Tibial artery (tissue), 4 donors: ENCODE results near the gene FXYD1.

Source experiments
- DNase-seq, 2 donors: peaks; one replicate each; pipeline ENCODE4 v3.0.0-alpha.2; 2019
- H3K27ac ChIP-seq, 2 donors: fragments of 200-600 bp; sonication (generic) in 1 of 2; 1 replicate in 1 of 2; 2 replicates in 1 of 2; pipeline ENCODE4 v1.5.1; 2018 to 2019; ENCODE audit warnings: mild to moderate bottlenecking in 1 of 2
- H3K27me3 ChIP-seq, 2 donors: fragments of 200-600 bp; sonication (generic) in 1 of 2; one replicate each; pipeline versions ENCODE4 v1.5.1 to v1.6.0; 2016 to 2019
- H3K36me3 ChIP-seq, 3 donors: fragments of 200-600 bp; sonication (generic) in 2 of 3; one replicate each; pipeline ENCODE4 v1.5.1; 2016 to 2019; ENCODE audit warnings: mild to moderate bottlenecking in 2 of 3
- H3K4me1 ChIP-seq, 4 donors: fragments of 200-600 bp; sonication (generic) in 2 of 4; 1 replicate in 3 of 4; 2 replicates in 1 of 4; pipeline ENCODE4 v1.5.1; 2016 to 2019
- H3K4me3 ChIP-seq, 2 donors: fragments of 200-600 bp; sonication (generic) in 1 of 2; 1 replicate in 1 of 2; 2 replicates in 1 of 2; pipeline ENCODE4 v1.5.1; 2018 to 2019; ENCODE audit warnings: mild to moderate bottlenecking in 2 of 2
- H3K9me3 ChIP-seq, 3 donors: fragments of 200-600 bp; sonication (generic) in 1 of 3; one replicate each; pipeline ENCODE4 v1.5.1; 2016 to 2019
- CTCF ChIP-seq, 2 experiments: fragments of 200-600 bp in 1 of 2; fragments of 450-650 bp in 1 of 2; IDR thresholded peaks; one replicate each; pipeline ENCODE4 v1.5.1; 2017 to 2019; ENCODE audit warnings: antibody characterized with exemption in 2 of 2, mild to moderate bottlenecking in 1 of 2, moderate library complexity in 1 of 2
- intact Hi-C: fragments of 100-400 bp; cut with DNase I; formaldehyde crosslinking; loops from one replicate; pipeline ENCODE4 v1.15.0; 2023; ENCODE audit warnings: low total_unique reads

Gene FXYD1

DNA sequence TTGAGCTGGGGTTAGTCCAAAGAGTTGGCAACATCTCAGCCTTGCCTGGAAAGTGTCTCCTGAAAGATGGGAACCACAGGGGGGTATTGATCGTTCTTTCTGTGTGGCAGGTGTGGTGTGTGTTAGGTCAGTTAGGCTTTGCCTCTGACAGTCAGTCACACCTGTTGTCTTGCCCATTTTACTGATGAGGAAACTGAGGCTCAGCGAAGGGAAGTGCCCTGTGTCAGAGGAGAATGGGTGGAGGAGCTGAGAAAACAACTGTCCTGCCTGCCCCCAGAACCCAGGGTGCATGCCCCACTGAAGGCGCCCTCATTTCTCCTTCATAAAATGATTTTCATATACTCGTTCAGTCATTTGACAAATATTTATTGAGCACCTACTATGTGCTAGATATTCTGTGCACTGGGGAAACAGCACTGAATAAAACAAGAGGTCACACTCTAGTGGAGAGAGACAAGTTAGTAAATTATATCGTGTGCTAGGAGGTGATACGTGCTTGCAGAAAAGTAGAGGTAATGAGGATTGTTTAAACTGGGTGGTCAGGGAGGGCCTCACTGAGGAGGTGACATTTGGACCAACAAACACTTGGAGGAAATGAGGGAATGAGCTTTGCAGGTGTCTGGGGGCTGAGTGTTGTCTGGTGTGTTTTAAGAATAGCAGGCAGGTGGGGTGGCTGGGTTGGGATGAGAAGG is 17.5 kb downstream of the FXYD1 start:
- no peak for TF ChIP-seq CTCF (IDR thresholded peaks at IDR 0.05)
- Histone ChIP-seq H3K36me3 (peaks cover 0 to 30% (median 18%) of the 10 kb centered on the region in 3 donors), H3K4me3 (peak overlapping the region; percentile 57 to 63), H3K27ac (peak overlapping the region; percentile 57 to 58), H3K4me1 (peaks cover 0 to 29% (median 22%) of the 10 kb centered on the region in 4 donors), H3K9me3 (no peaks in the 10 kb centered on the region), H3K27me3 (peaks cover 0 to 36% of the 10 kb centered on the region in 2 donors)
- DNase-seq, result no peak
- intact Hi-C loops, result no loop called here

DNA sequence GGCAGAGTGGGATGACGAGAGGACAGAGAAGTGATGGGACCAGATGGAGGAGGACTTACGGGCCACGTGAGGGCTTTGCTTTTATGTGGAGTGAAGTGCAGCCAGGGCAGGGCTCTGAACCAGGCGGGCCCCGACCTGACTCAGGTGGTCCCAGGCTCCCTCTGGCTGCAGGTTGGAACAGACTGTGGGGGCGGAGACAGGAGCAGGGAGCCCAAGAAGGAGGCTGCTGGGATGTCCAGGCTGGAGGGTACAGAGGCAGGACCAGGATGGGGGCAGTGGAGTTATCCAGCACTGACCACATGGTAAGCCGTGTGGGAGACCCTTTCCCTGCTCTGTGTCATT is 18.0 kb downstream of the FXYD1 start:
- no peak overlapping the region for H3K27ac ChIP-seq
- H3K4me3 ChIP-seq, result no peak overlapping the region
- peaks cover 0 to 29% (median 22%) of the 10 kb centered on the region in 4 donors for H3K4me1 ChIP-seq
- peaks cover 0 to 30% of the 10 kb centered on the region in 2 donors for H3K27me3 ChIP-seq
- H3K9me3 ChIP-seq, result peaks cover 0 to 1% (median 0%) of the 10 kb centered on the region in 3 donors
- no peak for TF ChIP-seq CTCF (IDR thresholded peaks at IDR 0.05)
- intact Hi-C loops, result no loop called here
- peaks cover 0 to 35% (median 23%) of the 10 kb centered on the region in 3 donors for H3K36me3 ChIP-seq
- DNase-seq, result no peak

- DNase-seq, result no peak
- Histone ChIP-seq H3K27me3 (peaks cover 0 to 29% of the 10 kb centered on the region in 2 donors), H3K4me1 (peaks cover 0 to 29% (median 22%) of the 10 kb centered on the region in 4 donors), H3K27ac (no peak overlapping the region), H3K36me3 (peaks cover 0 to 43% (median 31%) of the 10 kb centered on the region in 3 donors), H3K9me3 (peaks cover 0 to 9% (median 0%) of the 10 kb centered on the region in 3 donors), H3K4me3 (no peak overlapping the region)
- intact Hi-C loops, result no loop called here
- no peak for TF ChIP-seq CTCF (IDR thresholded peaks at IDR 0.05)
Measured at GRCh38 chr19:35157431-35157830, 18.8 kb downstream of the FXYD1 start.

DNA sequence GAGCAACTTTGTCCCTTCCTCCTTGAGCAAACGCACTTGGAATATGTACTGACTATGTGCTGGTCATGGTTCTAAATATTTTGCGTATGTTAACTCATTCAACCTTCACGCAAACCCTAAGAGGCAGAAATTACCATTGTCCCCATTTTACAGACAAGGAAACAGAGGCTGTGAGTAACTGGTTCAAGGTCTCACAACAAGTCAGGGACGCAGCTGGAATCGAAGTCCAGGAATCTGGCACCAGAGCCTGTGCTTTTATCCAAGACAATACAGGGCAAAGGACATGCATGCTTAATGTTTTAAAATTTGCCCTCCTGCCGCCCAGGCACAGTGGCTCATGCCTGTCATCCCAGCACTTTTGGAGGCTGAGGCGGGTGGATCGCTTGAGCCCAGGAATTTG is 21.0 kb downstream of the FXYD1 start:
- no peak for DNase-seq
- Histone ChIP-seq H3K27ac (no peak overlapping the region), H3K9me3 (peaks cover 0 to 20% (median 7%) of the 10 kb centered on the region in 3 donors), H3K4me1 (peaks cover 0 to 16% (median 8%) of the 10 kb centered on the region in 4 donors), H3K27me3 (peaks cover 0 to 13% of the 10 kb centered on the region in 2 donors), H3K4me3 (no peak overlapping the region), H3K36me3 (peaks cover 11 to 64% (median 47%) of the 10 kb centered on the region in 3 donors)
- no peak for TF ChIP-seq CTCF (IDR thresholded peaks at IDR 0.05)
- intact Hi-C loops, result no loop called here

DNA sequence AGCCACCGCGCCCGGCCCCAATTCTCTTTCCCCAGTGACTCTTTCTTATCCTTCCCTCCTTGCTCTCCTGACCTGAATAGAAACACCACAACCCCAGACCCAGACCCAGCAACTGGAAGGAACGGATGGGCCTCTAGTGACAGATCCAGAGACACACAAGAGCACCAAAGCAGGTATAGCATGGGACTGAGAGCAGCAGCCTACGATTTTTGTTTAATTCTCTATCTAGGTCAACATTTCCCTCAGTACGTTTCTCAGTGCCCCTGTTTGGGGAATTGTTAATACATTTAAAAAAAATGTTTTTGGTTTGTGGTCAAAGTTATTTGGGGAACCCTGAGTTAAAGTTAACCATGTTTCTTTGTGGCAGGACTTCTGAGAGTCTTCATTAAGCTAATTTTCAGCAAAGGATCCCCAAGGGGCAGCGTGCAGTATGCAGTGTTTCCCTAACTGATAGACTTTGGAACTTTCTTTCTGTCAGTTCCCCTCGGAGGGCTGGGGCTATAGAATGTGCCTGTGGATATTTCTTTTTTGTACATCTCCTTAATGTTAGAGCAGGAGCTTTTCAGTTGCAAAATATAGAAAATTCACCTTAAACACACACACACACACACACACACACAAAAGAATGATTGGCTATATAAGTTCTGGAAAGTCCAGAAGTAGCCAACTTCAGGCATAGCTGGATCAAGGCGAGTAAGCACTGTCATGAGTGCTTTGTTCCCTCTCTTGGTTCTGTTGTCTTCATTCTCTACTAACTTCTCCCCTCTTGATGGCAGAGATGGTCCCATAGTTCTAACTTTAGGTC is 22.2 kb downstream of the FXYD1 start:
- Histone ChIP-seq H3K36me3 (peaks cover 15 to 74% (median 60%) of the 10 kb centered on the region in 3 donors), H3K9me3 (peaks cover 0 to 23% (median 16%) of the 10 kb centered on the region in 3 donors), H3K4me1 (peaks cover 0 to 3% (median under 1%) of the 10 kb centered on the region in 4 donors), H3K27me3 (peaks cover 0 to under 1% of the 10 kb centered on the region in 2 donors), H3K27ac (no peak overlapping the region), H3K4me3 (no peak overlapping the region)
- DNase-seq, result no peak
- TF ChIP-seq CTCF (IDR thresholded peaks at IDR 0.05), result no peak
- intact Hi-C loops, result no loop called here
